SH-SY5Y (cell line): ENCODE data around the gene WDR43.

Experiments
- GATA2 ChIP-seq: IDR thresholded peaks from 2 replicates; pipeline ENCODE4 v1.6.1; 2011; ENCODE audit warnings: mild to moderate bottlenecking, low read depth, low read length
- GATA3 ChIP-seq: IDR thresholded peaks from 2 replicates; pipeline ENCODE4 v1.6.1; 2011; ENCODE audit warnings: low read depth, mild to moderate bottlenecking, low read length, moderate library complexity

DNA sequence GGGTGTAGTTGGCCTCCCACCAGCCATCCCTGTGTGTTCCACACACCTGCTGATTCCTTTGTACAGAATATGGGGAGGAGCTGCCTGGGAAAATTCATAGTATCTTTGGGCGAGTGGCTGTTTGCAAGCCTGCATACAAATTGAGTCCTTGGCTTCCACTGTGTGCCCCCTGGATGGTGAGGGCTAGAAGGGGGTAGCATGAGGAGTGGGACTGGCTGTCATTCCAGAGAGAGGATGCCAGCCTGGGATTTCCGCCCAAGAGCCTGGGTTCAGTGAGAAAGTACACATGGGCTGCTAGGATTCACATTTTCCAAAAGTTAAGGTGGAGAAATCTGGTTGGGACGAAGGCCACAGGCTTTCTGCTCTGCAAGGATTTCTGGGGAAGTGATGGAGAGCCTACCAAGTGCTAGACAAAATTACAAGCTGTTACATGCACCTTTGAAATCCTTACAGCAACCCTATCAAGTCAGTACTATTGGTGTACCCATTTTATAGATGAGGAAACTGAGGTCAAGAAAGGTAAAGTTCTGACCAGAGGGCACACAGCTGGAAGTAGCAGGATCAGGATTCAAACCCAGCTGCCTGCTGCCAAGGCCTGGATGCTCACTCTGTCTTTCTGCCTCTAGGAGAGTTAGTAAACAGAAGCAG, 86.0 kb downstream of the WDR43 start:
- TF ChIP-seq GATA3, result no peak
- no peak for TF ChIP-seq GATA2
